Hepatocyte (in vitro differentiated cells): ENCODE results near the gene FAM193A.

Experiments used
- CTCF ChIP-seq: fragments of 200-600 bp; sonication (generic); IDR thresholded peaks from 2 replicates; pipeline ENCODE4 v1.5.1; 2016; ENCODE audit warnings: antibody characterized with exemption, mild to moderate bottlenecking; ENCODE audit not compliant: poor library complexity
- EZH2 ChIP-seq: fragments of 200-600 bp; sonication (generic); IDR thresholded peaks from 2 replicates; pipeline ENCODE4 v1.6.1; 2016; ENCODE audit warnings: antibody characterized with exemption, mild to moderate bottlenecking, borderline replicate concordance
- EZH2phosphoT487 ChIP-seq: fragments of 200-600 bp; sonication (generic); IDR thresholded peaks from one replicate; pipeline ENCODE4 v1.6.1; 2018; ENCODE audit warnings: antibody characterized with exemption, mild to moderate bottlenecking, low read depth, moderate library complexity; ENCODE audit not compliant: unreplicated experiment, severe bottlenecking

- TF ChIP-seq CTCF (no peak), EZH2phosphoT487 (no peak), EZH2 (no peak)
Measured at GRCh38 chr4:2702770-2703169, 166.3 kb downstream of the FAM193A start.
